Vagina (tissue), 2 donors: ENCODE measurements around the gene HOXA9.

Source experiments
- CTCF ChIP-seq, 3 experiments: fragments of 450-650 bp in 2 of 3; fragments of 200-600 bp in 1 of 3; sonication (generic) in 1 of 3; IDR thresholded peaks; one replicate each; pipeline ENCODE4 v1.5.1; 2017 to 2019; ENCODE audit warnings: antibody characterized with exemption in 3 of 3, mild to moderate bottlenecking in 2 of 3, moderate library complexity in 2 of 3
- POLR2A ChIP-seq, 2 donors: fragments of 450-650 bp; IDR thresholded peaks; one replicate each; pipeline ENCODE4 v1.6.1; 2017; ENCODE audit warnings: antibody characterized with exemption in 2 of 2, mild to moderate bottlenecking in 2 of 2, moderate library complexity in 2 of 2
- POLR2AphosphoS5 ChIP-seq, 2 donors: sonication (generic); formaldehyde crosslinking; IDR thresholded peaks; one replicate each; pipeline ENCODE4 v1.9.0; 2017; ENCODE audit warnings: antibody characterized with exemption in 2 of 2, mild to moderate bottlenecking in 2 of 2, low read depth in 1 of 2; ENCODE audit not compliant: insufficient read depth in 1 of 2

- TF ChIP-seq CTCF (IDR thresholded peaks at IDR 0.05) (no peak), POLR2AphosphoS5 (IDR thresholded peaks at IDR 0.05; ENCODE audit: insufficient read depth in 1 of 2, low read depth in 1 of 2) (no peak), POLR2A (IDR thresholded peaks at IDR 0.05) (no peak)
Observed at GRCh38 chr7:27191161-27191731, 25.9 kb upstream of the HOXA9 start.
